H1 (cell line): ENCODE data around the gene DET1. TPM values are rescaled to one million over a fixed set of nuclear protein-coding genes. Genes with fewer than 3 reads are reported as not detected.

Experiments
- CTCF ChIA-PET: fragments of 300-600 bp; sonication (Branson Sonifier 250); formaldehyde crosslinking; loops from one replicate; lab custom pipeline; 2021; ENCODE audit not compliant: partially characterized antibody; lab: Charles Lee
- POLR2A ChIA-PET: fragments of 300-600 bp; sonication (Branson Sonifier 250); formaldehyde crosslinking; loops from one replicate; lab custom pipeline; 2021; ENCODE audit warnings: inconsistent platforms; ENCODE audit not compliant: partially characterized antibody; lab: Charles Lee
- DNase-seq, 2 experiments: peaks; one replicate each; pipeline versions ENCODE4 v3.0.0 to v3.0.0-alpha.2; 2010 to 2022; ENCODE audit warnings: low spot score in 2 of 2, low read depth in 1 of 2, mixed read lengths in 1 of 2
- FAIRE-seq: peaks from 2 replicates; lab custom pipeline; 2011; peaks lifted over from hg19 to GRCh38; lab: Jason Lieb, UNC
- H2AFZ ChIP-seq: 2 replicates; pipeline ENCODE4 v1.8.1; 2012; ENCODE audit warnings: low read length, inconsistent platforms
- H2AK5ac ChIP-seq: 2 replicates; pipeline ENCODE4 v1.6.1; 2013; ENCODE audit warnings: low read depth, low read length
- H2BK120ac ChIP-seq: replicated peaks from 2 replicates; pipeline ENCODE3; 2013; ENCODE audit warnings: low read depth, low read length, inconsistent platforms
- H2BK12ac ChIP-seq: 2 replicates; pipeline ENCODE4 v1.6.1; 2013; ENCODE audit warnings: low read depth, low read length
- H2BK15ac ChIP-seq: 2 replicates; pipeline ENCODE4 v1.6.1; 2013; ENCODE audit warnings: low read length
- H2BK20ac ChIP-seq: 2 replicates; pipeline ENCODE4 v1.6.1; 2013; ENCODE audit warnings: low read length
- H2BK5ac ChIP-seq: 2 replicates; pipeline ENCODE4 v1.6.1; 2013; ENCODE audit warnings: low read depth, low read length
- H3K14ac ChIP-seq: 2 replicates; pipeline ENCODE4 v1.6.1; 2013; ENCODE audit warnings: inconsistent platforms; ENCODE audit not compliant: insufficient read length
- H3K18ac ChIP-seq: 2 replicates; pipeline ENCODE4 v1.6.1; 2013; ENCODE audit warnings: low read length; ENCODE audit errors: extremely low read depth
- H3K23ac ChIP-seq: 2 replicates; pipeline ENCODE4 v1.6.1; 2013; ENCODE audit warnings: inconsistent platforms; ENCODE audit not compliant: insufficient read length
- H3K23me2 ChIP-seq: 2 replicates; pipeline ENCODE4 v1.6.1; 2013; ENCODE audit warnings: low read depth, low read length
- H3K27ac ChIP-seq: 2 replicates; pipeline ENCODE4 v1.6.1; 2011; ENCODE audit warnings: low read depth, low read length, inconsistent platforms
- H3K27me3 ChIP-seq, 4 experiments: replicated peaks in 1 of 4; 1 replicate in 1 of 4; 2 replicates in 3 of 4; pipeline versions ENCODE4 v1.6.1 to v1.8.1; 2011 to 2013; ENCODE audit warnings: low read length in 3 of 4, mild to moderate bottlenecking in 3 of 4, inconsistent platforms in 2 of 4, mixed read lengths in 2 of 4, moderate library complexity in 1 of 4; ENCODE audit not compliant: control insufficient read depth in 3 of 4, insufficient read depth in 3 of 4; ENCODE audit errors: extremely low read depth in 1 of 4
- H3K36me3 ChIP-seq, 4 experiments: 2 replicates each; pipeline versions ENCODE4 v1.6.1 to v1.8.1; 2011 to 2013; ENCODE audit warnings: mild to moderate bottlenecking in 4 of 4, low read length in 3 of 4, moderate library complexity in 2 of 4, control low read depth in 1 of 4, inconsistent platforms in 1 of 4; ENCODE audit not compliant: insufficient read depth in 4 of 4, control insufficient read depth in 2 of 4
- H3K4ac ChIP-seq: replicated peaks from 2 replicates; pipeline ENCODE3; 2013; ENCODE audit warnings: low read length, low read depth, mixed read lengths, inconsistent platforms; ENCODE audit not compliant: insufficient read length
- H3K4me1 ChIP-seq, 4 experiments: replicated peaks in 1 of 4; 1 replicate in 1 of 4; 2 replicates in 3 of 4; pipeline versions ENCODE4 v1.6.1 to v1.8.1; 2011 to 2013; ENCODE audit warnings: low read length in 3 of 4, inconsistent platforms in 2 of 4, mixed read lengths in 1 of 4; ENCODE audit not compliant: insufficient read depth in 4 of 4, control insufficient read depth in 3 of 4
- H3K4me2 ChIP-seq, 2 experiments: 2 replicates each; pipeline versions ENCODE4 v1.6.1 to v1.8.1; 2011 to 2013; ENCODE audit warnings: low read depth in 2 of 2, low read length in 2 of 2, control low read depth in 1 of 2, inconsistent platforms in 1 of 2, mild to moderate bottlenecking in 1 of 2; ENCODE audit not compliant: insufficient read depth in 1 of 2
- H3K4me3 ChIP-seq, 4 experiments: fragments of 200-600, 300-600 bp in 1 of 4; sonication (generic), shearing (Covaris generic), sonication (Bioruptor Twin) in 1 of 4; 2 replicates each; pipeline versions ENCODE4 v1.5.1 to v1.8.1; 2011 to 2016; ENCODE audit warnings: low read length in 4 of 4, low read depth in 3 of 4, control low read depth in 2 of 4, inconsistent platforms in 2 of 4, mild to moderate bottlenecking in 2 of 4, mixed read lengths in 1 of 4, moderate library complexity in 1 of 4; ENCODE audit not compliant: insufficient read depth in 2 of 4; ENCODE audit errors: extremely low read depth in 1 of 4
- H3K56ac ChIP-seq: replicated peaks from 2 replicates; pipeline ENCODE3; 2013; ENCODE audit warnings: low read depth, mild to moderate bottlenecking, mixed read lengths, low read length, inconsistent platforms; ENCODE audit not compliant: insufficient read length
- H3K79me1 ChIP-seq: 2 replicates; pipeline ENCODE4 v1.6.1; 2013; ENCODE audit warnings: low read depth, low read length, control low read depth
- H3K79me2 ChIP-seq, 2 experiments: 2 replicates each; pipeline versions ENCODE4 v1.6.1 to v1.8.1; 2012 to 2013; ENCODE audit warnings: low read length in 2 of 2, mild to moderate bottlenecking in 2 of 2, inconsistent platforms in 1 of 2; ENCODE audit not compliant: insufficient read depth in 2 of 2, control insufficient read depth in 1 of 2
- H3K9ac ChIP-seq, 4 experiments: replicated peaks in 1 of 4; 1 replicate in 1 of 4; 2 replicates in 3 of 4; pipeline versions ENCODE4 v1.6.1 to v1.8.1; 2011 to 2013; ENCODE audit warnings: low read depth in 3 of 4, low read length in 3 of 4, control low read depth in 2 of 4, mild to moderate bottlenecking in 2 of 4, moderate library complexity in 2 of 4, inconsistent platforms in 1 of 4; ENCODE audit errors: extremely low read depth in 1 of 4
- H3K9me3 ChIP-seq, 2 experiments: 2 replicates each; pipeline versions ENCODE4 v1.6.1 to v1.8.1; 2012 to 2013; ENCODE audit warnings: mild to moderate bottlenecking in 2 of 2, moderate library complexity in 2 of 2, control low read depth in 1 of 2, inconsistent platforms in 1 of 2, low read depth in 1 of 2, low read length in 1 of 2, mixed read lengths in 1 of 2; ENCODE audit not compliant: insufficient read depth in 2 of 2
- H4K20me1 ChIP-seq, 2 experiments: replicated peaks in 1 of 2; 2 replicates each; pipeline versions ENCODE3 to v1.8.1; 2011 to 2013; ENCODE audit warnings: inconsistent platforms in 2 of 2, low read length in 2 of 2, mild to moderate bottlenecking in 1 of 2; ENCODE audit not compliant: insufficient read depth in 2 of 2, control insufficient read depth in 1 of 2
- H4K5ac ChIP-seq: 2 replicates; pipeline ENCODE4 v1.6.1; 2013; ENCODE audit warnings: low read length, low read depth, mixed read lengths, inconsistent platforms; ENCODE audit not compliant: insufficient read length
- H4K8ac ChIP-seq: 2 replicates; pipeline ENCODE4 v1.8.0; 2013; ENCODE audit warnings: mild to moderate bottlenecking, moderate library complexity, low read length, inconsistent platforms; ENCODE audit not compliant: insufficient read depth; ENCODE audit errors: extremely low read depth
- H4K91ac ChIP-seq: replicated peaks from 2 replicates; pipeline ENCODE3; 2013; ENCODE audit warnings: low read length, mixed read lengths, inconsistent platforms; ENCODE audit not compliant: insufficient read length
- BACH1 ChIP-seq: IDR thresholded peaks from 2 replicates; pipeline ENCODE4 v1.6.1; 2012; ENCODE audit warnings: low read length, improper control_type of control experiment
- CBX5 ChIP-seq: fragments of 300-800, 300-1000 bp; sonication (generic); IDR thresholded peaks from 2 replicates; pipeline ENCODE4 v1.7.1; 2016; ENCODE audit warnings: antibody characterized with exemption, low read length, low read depth
- CEBPB ChIP-seq: IDR thresholded peaks from 2 replicates; pipeline ENCODE4 v1.6.1; 2012; ENCODE audit warnings: low read depth, low read length
- CHD1 ChIP-seq: IDR thresholded peaks from 2 replicates; pipeline ENCODE4 v1.6.1; 2012; ENCODE audit warnings: low read depth, low read length, improper control_type of control experiment
- EP300 ChIP-seq, 2 experiments: IDR thresholded peaks; 1 replicate in 1 of 2; 2 replicates in 1 of 2; pipeline ENCODE4 v1.6.1; 2011 to 2012; ENCODE audit warnings: low read depth in 2 of 2, low read length in 2 of 2, mild to moderate bottlenecking in 2 of 2, borderline replicate concordance in 1 of 2, inconsistent platforms in 1 of 2, moderate library complexity in 1 of 2
- HDAC6 ChIP-seq: IDR thresholded peaks from one replicate; pipeline ENCODE4 v1.7.1; 2012; ENCODE audit warnings: low read depth, mild to moderate bottlenecking, inconsistent platforms, low read length, moderate library complexity
- JUND ChIP-seq: IDR thresholded peaks from 2 replicates; pipeline ENCODE4 v1.6.1; 2011; ENCODE audit warnings: mild to moderate bottlenecking, improper control_type of control experiment, low read length
- NRF1 ChIP-seq: IDR thresholded peaks from 2 replicates; pipeline ENCODE4 v1.6.1; 2011; ENCODE audit warnings: mild to moderate bottlenecking, low read depth, low read length, improper control_type of control experiment
- PHF8 ChIP-seq: fragments of 200-600 bp; sonication (generic); conservative IDR thresholded peaks from 2 replicates; pipeline ENCODE4 v1.7.1; 2012; ENCODE audit warnings: low read depth, mild to moderate bottlenecking, inconsistent platforms, low read length, moderate library complexity
- POLR2A ChIP-seq, 2 experiments: IDR thresholded peaks; 1 replicate in 1 of 2; 2 replicates in 1 of 2; pipeline ENCODE4 v1.6.1; 2011; ENCODE audit warnings: low read depth in 2 of 2, low read length in 2 of 2, mild to moderate bottlenecking in 2 of 2; ENCODE audit errors: control extremely low read depth in 1 of 2
- POU5F1 ChIP-seq: IDR thresholded peaks from 2 replicates; pipeline ENCODE4 v1.6.1; 2011; ENCODE audit warnings: low read depth, mild to moderate bottlenecking, low read length, moderate library complexity
- RBBP5 ChIP-seq: IDR thresholded peaks from 2 replicates; pipeline ENCODE4 v1.7.1; 2012; ENCODE audit warnings: low read depth, mild to moderate bottlenecking, inconsistent platforms, low read length, moderate library complexity, borderline replicate concordance
- SIN3A ChIP-seq, 2 experiments: IDR thresholded peaks in 1 of 2; conservative IDR thresholded peaks in 1 of 2; 2 replicates each; pipeline ENCODE4 v1.6.1; 2011 to 2012; ENCODE audit warnings: low read length in 2 of 2, improper control_type of control experiment in 1 of 2, low read depth in 1 of 2, mild to moderate bottlenecking in 1 of 2
- SUZ12 ChIP-seq: fragments of 200-600 bp; sonication (generic); IDR thresholded peaks from 2 replicates; pipeline ENCODE4 v1.6.1; 2012; ENCODE audit warnings: mild to moderate bottlenecking, inconsistent platforms, low read length, moderate library complexity, mixed read lengths
- TAF7 ChIP-seq: optimal IDR thresholded peaks from 2 replicates; pipeline ENCODE3; 2011; ENCODE audit warnings: low read depth, mild to moderate bottlenecking, inconsistent platforms, low read length, moderate library complexity, borderline replicate concordance
- TEAD4 ChIP-seq: IDR thresholded peaks from 2 replicates; pipeline ENCODE4 v1.6.1; 2012; ENCODE audit warnings: low read depth, low read length, inconsistent platforms, mixed read lengths
- WGBS, 2 experiments: shearing (Covaris generic) in 1 of 2; methylation state at CpG; one replicate each; pipeline versions ENCODE4 v1.1.6 to v1.1.7; 2013 to 2015; ENCODE audit warnings: low lambda C conversion rate in 2 of 2, mixed read lengths in 2 of 2, inconsistent platforms in 1 of 2, low coverage in 1 of 2, missing lambda C conversion rate in 1 of 2; ENCODE audit not compliant: insufficient replicate concordance in 2 of 2, insufficient coverage in 1 of 2, insufficient read length in 1 of 2; ENCODE audit errors: extremely low coverage in 1 of 2, missing lambda C conversion rate in 1 of 2; 5-methylcytosine and 5-hydroxymethylcytosine counted together
- polyA plus RNA-seq, 7 experiments: library from polyadenylated mRNA; depleted of rRNA in 3 of 7; stranded (reverse) in 5 of 7; unstranded in 2 of 7; fragments of >200 nt in 5 of 7; fragments of 200-250 nt in 2 of 7; gene quantifications; 1 replicate in 5 of 7; 2 replicates in 1 of 7; 4 replicates in 1 of 7; pipeline versions ENCODE4 v1.2.1 to v1.2.3, GENCODE V29; 2011 to 2013; ENCODE audit warnings: missing spikeins in 2 of 7, mixed read lengths in 2 of 7
- total RNA-seq: library from RNA; stranded (reverse); fragmentation: NEBNext Ultra II Directional; extraction: Animal tissue kit (Norgen Biotek cat#: 25700); gene quantifications from 2 replicates; pipeline ENCODE4 v1.2.1, GENCODE V29; 2021

Gene DET1
- total and polyA plus RNA-seq, 2 of the 8 experiments (the other 6 are each of a cell fraction or from before 2014, with no cell fraction given) = 5.4 to 8.5 TPM

GRCh38 chr15:88590759-88591158 lies 44.3 kb upstream of the DET1 start:
- no peak overlapping the region for H4K91ac ChIP-seq
- H4K20me1 ChIP-seq = no peaks in the 10 kb centered on the region
- no peak overlapping the region for H3K27ac ChIP-seq
- H3K23ac ChIP-seq = no peak overlapping the region
- no peak overlapping the region for H3K9ac ChIP-seq
- no peak overlapping the region for H3K56ac ChIP-seq
- no peak overlapping the region for H2BK5ac ChIP-seq
- POLR2A ChIA-PET = no interaction called here
- no peak overlapping the region for H2BK12ac ChIP-seq
- no peaks in the 10 kb centered on the region for H3K79me1 ChIP-seq
- DNase-seq = no peak
- H3K79me2 ChIP-seq = no peaks in the 10 kb centered on the region
- WGBS, 2 experiments = 72% methylated on average over 6 of the region's 6 CpGs; no CpG with 5 or more reads in 1 of the 2 experiments
- no peak overlapping the region for H4K8ac ChIP-seq
- H2AK5ac ChIP-seq = no peak overlapping the region
- no peak overlapping the region for H2BK15ac ChIP-seq
- no peak overlapping the region for H2BK120ac ChIP-seq
- no peak overlapping the region for H3K4me3 ChIP-seq
- H3K4me1 ChIP-seq = no peaks in the 10 kb centered on the region
- no peak overlapping the region for H3K14ac ChIP-seq
- H3K36me3 ChIP-seq = no peaks in the 10 kb centered on the region
- no peaks in the 10 kb centered on the region for H3K27me3 ChIP-seq
- no peaks in the 10 kb centered on the region for H3K9me3 ChIP-seq
- H3K18ac ChIP-seq = no peak overlapping the region
- H2BK20ac ChIP-seq = no peak overlapping the region
- no peak for FAIRE-seq
- CTCF ChIA-PET = no interaction called here
- no peak overlapping the region for H3K4ac ChIP-seq
- no peak overlapping the region for H3K4me2 ChIP-seq
- H3K23me2 ChIP-seq = no peaks in the 10 kb centered on the region
- H4K5ac ChIP-seq = no peak overlapping the region
- H2AFZ ChIP-seq = no peak overlapping the region
- TF ChIP-seq PHF8 = no peak
- no peak for TF ChIP-seq TAF7
- no peak for TF ChIP-seq SUZ12
- no peak for TF ChIP-seq CHD1
- no peak for TF ChIP-seq POLR2A (IDR thresholded peaks at IDR 0.05; ENCODE audit: control extremely low read depth in 1 of 2, low read depth in 2 of 2, low read length in 2 of 2)
- no peak for TF ChIP-seq TEAD4
- TF ChIP-seq JUND = no peak
- TF ChIP-seq NRF1 = no peak
- TF ChIP-seq CEBPB = no peak
- no peak for TF ChIP-seq EP300 (IDR thresholded peaks at IDR 0.05; ENCODE audit: borderline replicate concordance in 1 of 2, low read depth in 2 of 2, low read length in 2 of 2)
- no peak for TF ChIP-seq CBX5
- no peak for TF ChIP-seq RBBP5
- no peak for TF ChIP-seq HDAC6
- TF ChIP-seq BACH1 = no peak
- TF ChIP-seq POU5F1 = no peak
- no peak for TF ChIP-seq SIN3A (conservative IDR thresholded peaks at IDR 0.05 in 1 of 2, IDR thresholded peaks at IDR 0.05 in 1 of 2; ENCODE audit: low read depth in 1 of 2, low read length in 2 of 2)
